Neural progenitor cell (in vitro differentiated cells): Measurements from ENCODE around the gene FMN1. TPM values are rescaled to one million over a fixed set of nuclear protein-coding genes. Genes with fewer than 3 reads are reported as not detected.

ENCODE experiments used
- DNase-seq: peaks from one replicate; pipeline ENCODE4 v3.0.0-alpha.2; 2016; ENCODE audit warnings: low spot score
- H2AFZ ChIP-seq: fragments of 200-600 bp; sonication (generic); replicated peaks from 2 replicates; pipeline ENCODE4 v1.6.1; 2016; ENCODE audit warnings: antibody characterized with exemption
- H3F3A ChIP-seq: fragments of 200-600 bp; sonication (generic); 2 replicates; pipeline ENCODE4 v1.6.1; 2016; ENCODE audit warnings: antibody characterized with exemption, low read depth
- H3K27ac ChIP-seq: fragments of 200-600 bp; sonication (generic); 2 replicates; pipeline ENCODE4 v1.5.1; 2016; ENCODE audit warnings: mild to moderate bottlenecking
- H3K27me3 ChIP-seq: fragments of 200-600 bp; sonication (generic); 2 replicates; pipeline ENCODE4 v1.6.1; 2016; ENCODE audit warnings: mild to moderate bottlenecking, moderate library complexity
- H3K36me3 ChIP-seq: fragments of 200-600 bp; sonication (generic); 2 replicates; pipeline ENCODE4 v1.5.1; 2016
- H3K4me1 ChIP-seq: fragments of 200-600 bp; sonication (generic); 2 replicates; pipeline ENCODE4 v1.6.1; 2016; ENCODE audit warnings: mixed run types
- H3K4me2 ChIP-seq: fragments of 200-600 bp; sonication (generic); 2 replicates; pipeline ENCODE4 v1.6.1; 2016
- H3K4me3 ChIP-seq: fragments of 200-600 bp; sonication (generic); 2 replicates; pipeline ENCODE4 v1.5.1; 2016
- H3K79me2 ChIP-seq: fragments of 200-600 bp; sonication (generic); 2 replicates; pipeline ENCODE4 v1.6.1; 2016; ENCODE audit warnings: low read depth
- H3K9ac ChIP-seq: fragments of 200-600 bp; sonication (generic); 2 replicates; pipeline ENCODE4 v1.6.1; 2016
- H3K9me3 ChIP-seq: fragments of 200-600 bp; sonication (generic); 2 replicates; pipeline ENCODE4 v1.5.1; 2016; ENCODE audit warnings: low read depth
- H4K20me1 ChIP-seq: fragments of 200-600 bp; sonication (generic); 2 replicates; pipeline ENCODE4 v1.6.1; 2016; ENCODE audit warnings: low read depth
- H3K27ac Mint-ChIP-seq: 3 replicates; pipeline ENCODE4 v1.8.0; 2021; ENCODE audit warnings: mixed read lengths
- H3K27me3 Mint-ChIP-seq: 2 replicates; pipeline ENCODE4 v1.8.0; 2022; ENCODE audit warnings: low read depth, mild to moderate bottlenecking, inconsistent platforms, moderate library complexity, mixed read lengths; ENCODE audit not compliant: insufficient read depth
- H3K36me3 Mint-ChIP-seq: 3 replicates; pipeline ENCODE4 v1.8.0; 2021; ENCODE audit warnings: mixed read lengths
- H3K4me1 Mint-ChIP-seq: 3 replicates; pipeline ENCODE4 v1.8.0; 2021; ENCODE audit warnings: mixed read lengths
- H3K4me3 Mint-ChIP-seq: 3 replicates; pipeline ENCODE4 v1.8.0; 2021; ENCODE audit warnings: mild to moderate bottlenecking, moderate library complexity, mixed read lengths
- H3K9me3 Mint-ChIP-seq: 3 replicates; pipeline ENCODE4 v1.8.0; 2020; ENCODE audit warnings: mixed read lengths
- CTCF ChIP-seq: fragments of 200-600 bp; sonication (generic); IDR thresholded peaks from 2 replicates; pipeline ENCODE4 v1.5.1; 2017; ENCODE audit warnings: antibody characterized with exemption, mild to moderate bottlenecking
- EZH2 ChIP-seq: fragments of 200-600 bp; sonication (generic); IDR thresholded peaks from 2 replicates; pipeline ENCODE4 v1.6.1; 2017; ENCODE audit warnings: antibody characterized with exemption, mild to moderate bottlenecking, moderate library complexity
- EZH2phosphoT487 ChIP-seq: fragments of 200-600 bp; sonication (generic); IDR thresholded peaks from 2 replicates; pipeline ENCODE4 v1.6.1; 2017; ENCODE audit warnings: antibody characterized with exemption
- total RNA-seq: library from RNA; depleted of rRNA; stranded (reverse); fragments of >200 nt; gene quantifications from 2 replicates; pipeline ENCODE4 v1.2.3, GENCODE V29; 2015; ENCODE audit warnings: low replicate concordance

Gene FMN1
- total RNA-seq, 1 donor from 2014 or later = 5.7 TPM

DNA sequence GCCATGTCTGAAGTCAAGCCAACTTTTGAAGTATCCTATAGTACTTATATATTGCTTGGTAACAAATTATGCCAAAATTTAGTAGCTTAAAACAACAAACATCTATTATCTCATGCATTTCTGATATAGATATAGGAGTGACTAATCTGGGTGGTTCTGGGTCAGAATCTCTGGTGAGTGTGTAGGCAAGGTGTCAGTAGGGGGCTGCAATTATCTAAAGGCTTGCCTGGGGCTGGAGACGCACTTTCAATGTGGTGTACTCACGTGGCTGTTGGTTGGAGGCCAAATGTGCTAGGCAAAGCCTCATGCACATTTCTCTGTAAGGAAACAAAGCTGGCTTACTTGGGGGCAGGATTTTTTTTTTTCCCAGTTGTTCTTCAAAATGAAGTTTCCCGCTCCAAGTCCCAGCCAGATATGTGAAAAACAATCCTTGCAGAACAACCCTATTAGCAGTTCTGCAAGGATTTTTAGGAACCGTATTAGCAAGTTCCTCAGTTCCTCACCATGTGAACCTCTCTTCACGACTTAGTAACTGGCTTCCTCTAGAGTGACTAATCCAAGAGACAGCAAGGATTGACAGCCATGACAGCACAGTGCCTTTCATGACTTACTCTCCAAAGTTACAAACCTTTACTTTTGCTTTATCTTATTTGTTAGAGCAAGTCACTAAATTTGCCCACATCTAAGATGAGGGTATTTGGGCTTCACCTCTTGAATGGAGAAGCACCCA lies 450.9 kb downstream of the FMN1 start:
- no peak overlapping the region for H3K27ac Mint-ChIP-seq
- Histone ChIP-seq H3K4me1 (no peaks in the 10 kb centered on the region), H3K79me2 (no peaks in the 10 kb centered on the region), H3K9ac (no peak overlapping the region), H3K36me3 (no peaks in the 10 kb centered on the region), H3K4me3 (no peak overlapping the region), H2AFZ (peak overlapping the region; percentile 7), H3K27me3 (no peaks in the 10 kb centered on the region), H4K20me1 (no peaks in the 10 kb centered on the region), H3K27ac (no peak overlapping the region), H3F3A (no peaks in the 10 kb centered on the region), H3K4me2 (no peak overlapping the region), H3K9me3 (no peaks in the 10 kb centered on the region)
- peaks cover 2% of the 10 kb centered on the region for H3K27me3 Mint-ChIP-seq
- no peak for TF ChIP-seq EZH2phosphoT487
- no peak for TF ChIP-seq EZH2
- no peak for TF ChIP-seq CTCF
- no peak for DNase-seq
- H3K4me3 Mint-ChIP-seq = no peak overlapping the region
- peaks cover 2% of the 10 kb centered on the region for H3K4me1 Mint-ChIP-seq
- peaks cover 2% of the 10 kb centered on the region for H3K36me3 Mint-ChIP-seq
- H3K9me3 Mint-ChIP-seq = peaks cover 11% of the 10 kb centered on the region

DNA sequence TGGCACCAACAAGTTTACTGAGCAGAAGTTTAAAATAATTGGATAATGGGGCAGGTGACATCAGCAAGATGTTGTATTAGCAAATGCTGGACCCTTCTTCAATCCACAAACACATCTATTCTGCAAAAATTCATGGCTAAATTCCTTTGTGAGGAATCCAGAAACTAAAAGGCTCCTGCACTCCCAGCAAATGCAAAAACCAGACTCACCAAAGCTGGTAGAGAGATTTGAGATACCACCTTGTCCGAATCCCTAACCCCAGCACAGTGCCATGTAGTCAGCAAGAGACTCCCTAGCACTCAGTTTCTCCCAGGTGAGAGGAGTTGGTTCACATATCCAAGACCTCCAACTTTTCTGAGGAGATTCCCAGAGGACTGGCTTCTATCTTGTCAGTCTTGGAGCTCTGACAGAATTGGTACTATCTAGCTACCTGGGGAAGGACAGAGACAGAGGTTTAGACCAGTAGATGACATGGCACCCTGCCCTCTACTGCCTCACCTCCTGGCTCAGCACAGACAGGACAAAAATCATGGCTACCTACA lies 454.9 kb downstream of the FMN1 start:
- H3K4me3 ChIP-seq = no peak overlapping the region
- DNase-seq = no peak
- H3K36me3 ChIP-seq = no peaks in the 10 kb centered on the region
- no peaks in the 10 kb centered on the region for H4K20me1 ChIP-seq
- H3K27ac Mint-ChIP-seq = no peak overlapping the region
- H3K9me3 Mint-ChIP-seq = peaks cover 18% of the 10 kb centered on the region
- H3K9ac ChIP-seq = no peak overlapping the region
- TF ChIP-seq EZH2 = no peak
- TF ChIP-seq CTCF = no peak
- no peak for TF ChIP-seq EZH2phosphoT487
- H3K4me1 Mint-ChIP-seq = no peaks in the 10 kb centered on the region
- H3K27ac ChIP-seq = no peak overlapping the region
- no peaks in the 10 kb centered on the region for H3K4me1 ChIP-seq
- no peak overlapping the region for H2AFZ ChIP-seq
- no peaks in the 10 kb centered on the region for H3F3A ChIP-seq
- H3K27me3 Mint-ChIP-seq = peaks cover 5% of the 10 kb centered on the region
- no peak overlapping the region for H3K4me3 Mint-ChIP-seq
- H3K79me2 ChIP-seq = no peaks in the 10 kb centered on the region
- H3K27me3 ChIP-seq = no peaks in the 10 kb centered on the region
- H3K36me3 Mint-ChIP-seq = peaks cover 7% of the 10 kb centered on the region
- H3K4me2 ChIP-seq = no peak overlapping the region
- no peaks in the 10 kb centered on the region for H3K9me3 ChIP-seq

GRCh38 chr15:32738666-32739065 lies 455.8 kb downstream of the FMN1 start:
- Mint-ChIP-seq H3K27ac (no peak overlapping the region), H3K4me1 (no peaks in the 10 kb centered on the region), H3K36me3 (peaks cover 7% of the 10 kb centered on the region), H3K4me3 (no peak overlapping the region), H3K27me3 (peaks cover 5% of the 10 kb centered on the region), H3K9me3 (peaks cover 18% of the 10 kb centered on the region)
- TF ChIP-seq CTCF (no peak), EZH2phosphoT487 (no peak), EZH2 (no peak)
- H4K20me1 ChIP-seq = no peaks in the 10 kb centered on the region
- H3K9me3 ChIP-seq = no peaks in the 10 kb centered on the region
- no peaks in the 10 kb centered on the region for H3K4me1 ChIP-seq
- no peaks in the 10 kb centered on the region for H3K27me3 ChIP-seq
- H3K9ac ChIP-seq = no peak overlapping the region
- no peak overlapping the region for H2AFZ ChIP-seq
- no peaks in the 10 kb centered on the region for H3K36me3 ChIP-seq
- H3K4me3 ChIP-seq = no peak overlapping the region
- H3K79me2 ChIP-seq = no peaks in the 10 kb centered on the region
- no peaks in the 10 kb centered on the region for H3F3A ChIP-seq
- no peak overlapping the region for H3K4me2 ChIP-seq
- DNase-seq = no peak
- no peak overlapping the region for H3K27ac ChIP-seq
